Spleen (tissue), 7 donors: ENCODE data around the gene CDH16.

Experiments
- POLR2A ChIP-seq, 3 donors: fragments of 450-650 bp; IDR thresholded peaks; one replicate each; pipeline ENCODE4 v1.5.1; 2017; ENCODE audit warnings: antibody characterized with exemption in 3 of 3, mild to moderate bottlenecking in 1 of 3
- POLR2AphosphoS5 ChIP-seq, 3 donors: sonication (generic); formaldehyde crosslinking; IDR thresholded peaks; one replicate each; pipeline ENCODE4 v1.5.1; 2017; ENCODE audit warnings: antibody characterized with exemption in 3 of 3
- TF ChIP-seq, protein P1 (sequence below), 11 experiments: fragments of 200-600 bp in 7 of 11; fragments of 450-650 bp in 4 of 11; sonication (generic) in 4 of 11; IDR thresholded peaks in 8 of 11; conservative IDR thresholded peaks in 3 of 11; 1 replicate in 7 of 11; 2 replicates in 4 of 11; pipeline versions ENCODE4 v1.4.0 to v1.8.0; 2016 to 2021; ENCODE audit warnings: antibody characterized with exemption in 11 of 11, inconsistent platforms in 4 of 11, mild to moderate bottlenecking in 1 of 11
- donor health status: DM: no; HTN: no; CAD: no; lungs with moderate emphysema.
- donor health status: DM: no; HTN: no; CAD: no.
- donor health status: DM: no; HTN: no; CAD: no.

DNA sequence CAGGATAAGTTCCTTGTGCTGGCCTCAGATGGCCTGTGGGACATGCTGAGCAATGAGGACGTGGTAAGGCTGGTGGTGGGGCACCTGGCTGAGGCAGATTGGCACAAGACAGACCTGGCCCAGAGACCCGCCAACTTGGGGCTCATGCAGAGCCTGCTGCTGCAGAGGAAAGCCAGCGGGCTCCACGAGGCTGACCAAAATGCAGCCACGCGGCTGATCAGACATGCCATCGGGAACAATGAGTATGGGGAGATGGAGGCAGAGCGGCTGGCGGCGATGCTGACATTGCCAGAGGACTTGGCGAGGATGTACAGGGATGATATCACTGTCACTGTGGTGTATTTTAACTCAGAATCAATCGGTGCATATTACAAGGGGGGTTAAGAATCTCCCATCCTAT is 33.2 kb downstream of the CDH16 start:
- TF ChIP-seq POLR2A (IDR thresholded peaks at IDR 0.05) (no peak), POLR2AphosphoS5 (IDR thresholded peaks at IDR 0.05) (no peak)
- TF ChIP-seq, protein P1, sequence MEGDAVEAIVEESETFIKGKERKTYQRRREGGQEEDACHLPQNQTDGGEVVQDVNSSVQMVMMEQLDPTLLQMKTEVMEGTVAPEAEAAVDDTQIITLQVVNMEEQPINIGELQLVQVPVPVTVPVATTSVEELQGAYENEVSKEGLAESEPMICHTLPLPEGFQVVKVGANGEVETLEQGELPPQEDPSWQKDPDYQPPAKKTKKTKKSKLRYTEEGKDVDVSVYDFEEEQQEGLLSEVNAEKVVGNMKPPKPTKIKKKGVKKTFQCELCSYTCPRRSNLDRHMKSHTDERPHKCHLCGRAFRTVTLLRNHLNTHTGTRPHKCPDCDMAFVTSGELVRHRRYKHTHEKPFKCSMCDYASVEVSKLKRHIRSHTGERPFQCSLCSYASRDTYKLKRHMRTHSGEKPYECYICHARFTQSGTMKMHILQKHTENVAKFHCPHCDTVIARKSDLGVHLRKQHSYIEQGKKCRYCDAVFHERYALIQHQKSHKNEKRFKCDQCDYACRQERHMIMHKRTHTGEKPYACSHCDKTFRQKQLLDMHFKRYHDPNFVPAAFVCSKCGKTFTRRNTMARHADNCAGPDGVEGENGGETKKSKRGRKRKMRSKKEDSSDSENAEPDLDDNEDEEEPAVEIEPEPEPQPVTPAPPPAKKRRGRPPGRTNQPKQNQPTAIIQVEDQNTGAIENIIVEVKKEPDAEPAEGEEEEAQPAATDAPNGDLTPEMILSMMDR (IDR thresholded peaks at IDR 0.05 in 8 of 11, conservative IDR thresholded peaks at IDR 0.05 in 3 of 11) = no peak
